Limb (tissue), 2 donors: ENCODE data around the gene CAPNS2.

Source experiments
- DNase-seq, 2 donors: peaks; one replicate each; pipeline ENCODE4 v3.0.0-alpha.2; 2016; ENCODE audit errors: extremely low spot score in 2 of 2

Gene CAPNS2

DNA sequence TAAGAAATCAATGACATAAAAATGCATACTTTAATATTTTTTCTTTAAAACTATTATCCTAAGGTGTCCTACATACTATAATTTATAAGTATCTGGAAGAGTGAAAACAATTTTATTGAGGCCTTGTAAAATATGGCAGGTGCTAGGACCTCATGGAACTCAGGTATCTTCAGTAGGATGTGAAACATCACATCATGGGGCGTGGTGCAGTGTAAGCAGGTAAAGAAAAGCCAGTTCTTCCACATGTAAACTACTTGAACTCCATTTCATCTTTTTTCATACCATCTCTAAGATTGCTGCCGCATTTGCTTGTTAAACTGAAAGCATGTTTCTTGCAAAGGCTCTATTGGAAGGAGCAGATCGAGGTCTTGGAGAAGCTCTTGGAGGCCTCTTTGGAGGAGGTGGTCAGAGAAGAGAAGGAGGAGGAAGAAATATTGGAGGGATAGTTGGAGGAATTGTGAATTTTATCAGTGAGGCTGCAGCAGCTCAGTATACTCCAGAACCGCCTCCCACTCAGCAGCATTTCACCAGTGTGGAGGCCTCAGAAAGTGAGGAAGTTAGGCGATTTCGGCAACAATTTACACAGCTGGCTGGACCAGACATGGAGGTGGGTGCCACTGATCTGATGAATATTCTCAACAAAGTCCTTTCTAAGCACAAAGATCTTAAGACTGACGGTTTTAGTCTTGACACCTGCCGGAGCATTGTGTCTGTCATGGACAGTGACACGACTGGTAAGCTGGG is at the start of gene CAPNS2:
Gene CAPNS2 (plus strand): TSS at position 253 of the 744 bp plus-strand sequence. CDS start 73 bp downstream, at position 326.
- no peak for DNase-seq

GRCh38 chr16:55521792-55522191 is 44.7 kb upstream of the CAPNS2 start:
- DNase-seq: no peak

- no peak for DNase-seq
These were observed 40.0 kb upstream of the CAPNS2 start for GRCh38 chr16:55526441-55526840.

DNA sequence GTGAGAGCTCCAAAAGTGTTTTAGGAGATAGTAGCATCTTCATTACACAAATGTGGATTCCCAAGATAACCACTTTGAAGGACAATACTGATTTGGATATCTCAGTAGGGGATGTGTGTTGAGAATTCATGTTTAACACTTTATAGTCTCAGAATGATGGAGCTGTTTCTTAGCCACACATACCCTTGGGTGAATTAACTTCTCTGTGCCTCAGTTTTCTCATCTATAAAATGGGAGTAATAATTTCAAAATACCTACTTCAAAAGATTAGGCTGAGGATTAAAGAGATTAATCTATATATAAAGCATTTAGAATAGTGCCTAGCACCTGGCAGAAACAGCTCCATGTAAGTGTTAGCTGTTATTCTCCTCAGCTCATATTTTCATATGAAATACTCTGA is 38.6 kb upstream of the CAPNS2 start:
- DNase-seq: no peak

- DNase-seq: peak in 1 of 2 donors; percentile 35
These were observed 37.5 kb upstream of the CAPNS2 start for GRCh38 chr16:55529018-55529417.

DNA sequence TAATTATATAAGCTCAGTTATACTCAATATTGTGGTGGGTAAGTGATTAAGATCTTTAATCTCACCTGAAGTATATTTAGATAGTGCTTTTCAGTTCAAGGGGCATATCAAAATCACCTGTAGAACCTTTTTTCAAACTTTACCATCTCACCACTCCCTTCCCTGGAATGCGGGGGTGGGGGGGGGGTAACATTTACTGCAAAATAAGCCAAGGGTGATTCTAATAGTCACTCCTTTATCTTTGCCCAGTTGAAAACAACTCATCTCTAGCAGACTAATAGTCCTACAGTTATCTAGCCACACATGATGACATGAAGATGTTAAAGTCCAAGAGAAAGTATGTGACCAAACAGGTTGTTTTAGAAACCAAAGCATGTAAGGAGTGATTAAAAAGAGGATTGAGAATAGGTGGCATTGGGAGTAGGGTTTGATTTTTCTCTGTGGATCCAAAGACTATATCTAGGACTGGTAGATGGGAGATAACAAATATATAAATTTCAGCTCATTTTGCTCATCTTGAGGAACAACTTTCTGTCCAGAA is 36.1 kb upstream of the CAPNS2 start:
- no peak for DNase-seq

DNA sequence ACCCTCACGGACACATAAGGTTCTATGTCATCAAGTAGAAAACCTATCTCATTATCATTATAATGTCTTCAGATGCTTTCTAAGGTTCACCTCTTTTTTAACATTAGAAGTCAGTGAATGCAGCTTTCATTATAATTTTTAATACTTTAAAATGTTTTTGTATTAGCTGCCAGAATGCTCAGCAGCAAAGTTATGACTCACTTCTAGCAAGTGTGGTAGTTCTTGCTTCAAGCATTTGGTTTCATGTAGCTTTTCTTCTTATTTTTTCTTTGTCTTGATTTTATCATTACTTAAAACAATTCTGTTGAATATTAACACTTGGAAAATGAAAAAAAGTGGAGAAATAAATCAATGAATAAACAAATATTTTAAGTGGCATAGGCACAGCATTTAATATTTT is 34.3 kb upstream of the CAPNS2 start:
- DNase-seq: no peak

DNA sequence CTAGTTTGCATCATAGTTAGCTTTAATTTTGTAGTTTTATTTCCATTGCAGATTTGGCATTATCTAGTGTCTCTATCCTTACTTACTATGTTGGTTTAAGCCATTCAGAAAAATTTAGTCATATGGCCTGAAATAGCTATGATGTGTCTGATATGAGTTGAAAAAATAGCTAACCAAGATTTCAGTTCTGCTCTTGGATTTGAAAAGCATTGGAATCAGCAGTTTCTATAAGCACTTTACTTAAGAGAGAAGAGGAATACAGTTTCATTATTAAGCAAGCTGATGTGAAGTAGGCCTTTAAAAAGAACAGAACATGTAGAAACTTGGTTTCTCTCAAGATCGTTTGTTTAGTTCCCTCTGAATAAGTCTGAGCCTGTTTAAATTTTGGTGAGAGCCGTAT is 31.7 kb upstream of the CAPNS2 start:
- DNase-seq: no peak

DNA sequence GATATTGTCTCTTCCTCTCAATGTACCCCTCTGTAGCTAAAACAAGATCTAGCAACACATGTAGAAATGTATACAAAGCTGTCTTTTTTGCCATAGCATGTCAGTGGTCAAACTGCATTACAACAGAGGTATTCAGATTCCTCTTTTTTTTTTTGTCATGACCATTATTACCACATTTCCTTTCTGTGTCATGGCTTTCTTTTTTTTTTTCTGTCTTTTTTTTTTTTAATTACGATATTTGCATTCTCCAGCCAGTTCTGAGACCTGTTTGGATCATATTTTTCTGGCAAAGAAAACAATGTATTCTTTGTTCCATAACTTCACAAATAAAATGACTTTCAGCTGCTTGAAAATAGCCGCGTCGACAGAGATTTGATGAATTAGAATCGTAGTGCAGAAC is 27.4 kb upstream of the CAPNS2 start:
- DNase-seq: no peak

- DNase-seq: no peak
These were observed 27.0 kb upstream of the CAPNS2 start for GRCh38 chr16:55539488-55539887.

DNA sequence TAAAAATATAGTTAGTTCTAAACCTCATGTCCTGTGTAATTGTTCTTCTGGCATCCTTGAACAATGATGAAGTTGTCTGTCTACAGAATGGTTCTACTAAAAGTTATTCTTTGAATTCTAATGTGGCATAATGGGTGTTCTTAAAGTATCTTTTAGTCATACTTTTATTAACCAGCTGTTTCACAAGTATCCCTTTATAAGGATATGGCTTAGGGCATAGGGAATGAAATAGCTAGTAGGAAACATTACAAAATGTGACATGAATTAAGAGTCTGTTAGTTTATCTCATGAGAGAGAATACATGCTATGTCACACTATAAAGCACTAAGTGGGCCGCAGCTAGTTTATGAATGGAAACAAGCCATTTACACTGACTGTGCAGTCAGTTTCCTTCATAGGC is 26.3 kb upstream of the CAPNS2 start:
- no peak for DNase-seq

- no peak for DNase-seq
These were observed 23.9 kb upstream of the CAPNS2 start for GRCh38 chr16:55542459-55543082.

DNA sequence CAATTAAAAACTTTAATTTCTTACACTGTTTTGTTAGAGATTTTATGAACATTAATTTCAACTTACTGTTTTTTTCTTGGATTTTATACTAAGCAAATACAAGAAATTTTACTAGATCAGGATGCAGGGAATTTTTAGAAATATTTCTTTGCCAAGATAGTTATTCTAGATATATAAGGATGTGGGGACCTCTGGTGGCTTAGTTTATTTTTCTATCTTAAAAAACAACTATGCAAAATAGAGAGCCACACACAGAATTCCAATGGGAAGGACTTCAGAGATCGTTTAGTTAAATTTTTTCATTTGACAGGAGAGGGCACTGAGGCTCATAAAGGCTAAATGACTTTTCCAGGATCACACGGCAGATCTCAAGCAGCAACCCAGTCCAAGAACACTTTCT is 23.0 kb upstream of the CAPNS2 start:
- DNase-seq: peak in 1 of 2 donors; percentile 63

DNA sequence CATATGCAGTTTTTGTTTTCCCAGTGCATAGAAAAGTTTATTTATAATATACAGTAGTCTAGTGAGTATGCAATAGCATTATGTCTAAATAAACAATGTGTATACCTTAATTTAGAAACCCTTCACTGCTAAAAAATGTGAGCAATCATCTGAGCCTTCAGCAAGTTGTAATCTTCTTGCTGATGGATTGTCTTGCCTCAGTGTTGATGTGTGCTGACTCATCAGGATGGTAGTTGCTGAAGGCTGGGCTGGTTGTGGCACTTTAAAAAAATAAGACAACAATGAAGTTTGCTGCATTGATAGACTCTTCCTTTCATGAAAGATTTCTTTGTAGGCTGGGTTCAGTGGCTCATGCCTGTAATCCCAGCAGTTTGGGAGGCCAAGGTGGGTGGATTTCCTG is 13.9 kb upstream of the CAPNS2 start:
- no peak for DNase-seq

GRCh38 chr16:55555436-55555835 is 11.0 kb upstream of the CAPNS2 start:
- DNase-seq: no peak

DNA sequence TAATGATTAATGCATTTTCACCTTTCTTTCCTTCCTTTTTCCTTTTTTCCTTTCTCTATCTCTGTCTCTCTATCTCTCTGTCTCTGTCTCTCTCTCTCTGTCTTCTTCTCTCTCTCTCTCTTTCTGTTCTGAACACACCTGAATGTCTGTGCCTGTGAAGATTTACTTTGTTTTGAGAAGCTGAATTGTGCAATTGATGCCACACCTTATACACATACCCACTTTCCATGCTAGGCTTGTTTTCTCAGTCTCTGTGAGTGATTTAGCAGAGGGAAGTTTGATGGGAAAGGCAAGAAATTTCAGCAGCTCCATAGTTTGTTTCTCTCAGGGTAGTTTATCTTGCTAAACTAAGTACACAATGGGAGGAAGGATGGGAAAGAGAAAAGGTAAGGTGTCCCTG is 9.3 kb upstream of the CAPNS2 start:
- no peak for DNase-seq

DNA sequence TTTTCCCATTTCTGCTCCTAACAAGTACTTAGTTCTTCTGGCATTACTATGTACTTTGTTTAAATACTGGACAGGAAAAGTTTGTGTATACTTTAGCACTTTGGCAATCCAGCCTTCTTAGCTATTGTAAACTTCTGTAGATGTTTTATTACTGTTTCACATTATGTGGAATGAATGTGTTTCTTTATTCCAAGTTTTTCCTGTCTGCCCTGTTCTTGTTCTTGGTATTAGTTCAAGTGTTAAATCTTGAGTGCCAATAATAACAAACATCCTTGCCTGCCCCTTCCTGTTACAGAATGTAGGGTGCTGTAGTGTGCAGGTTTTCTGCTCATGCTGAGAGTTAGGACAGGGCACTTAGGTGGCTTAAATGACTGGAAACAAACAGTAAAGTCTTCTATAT is 7.3 kb upstream of the CAPNS2 start:
- no peak for DNase-seq

DNA sequence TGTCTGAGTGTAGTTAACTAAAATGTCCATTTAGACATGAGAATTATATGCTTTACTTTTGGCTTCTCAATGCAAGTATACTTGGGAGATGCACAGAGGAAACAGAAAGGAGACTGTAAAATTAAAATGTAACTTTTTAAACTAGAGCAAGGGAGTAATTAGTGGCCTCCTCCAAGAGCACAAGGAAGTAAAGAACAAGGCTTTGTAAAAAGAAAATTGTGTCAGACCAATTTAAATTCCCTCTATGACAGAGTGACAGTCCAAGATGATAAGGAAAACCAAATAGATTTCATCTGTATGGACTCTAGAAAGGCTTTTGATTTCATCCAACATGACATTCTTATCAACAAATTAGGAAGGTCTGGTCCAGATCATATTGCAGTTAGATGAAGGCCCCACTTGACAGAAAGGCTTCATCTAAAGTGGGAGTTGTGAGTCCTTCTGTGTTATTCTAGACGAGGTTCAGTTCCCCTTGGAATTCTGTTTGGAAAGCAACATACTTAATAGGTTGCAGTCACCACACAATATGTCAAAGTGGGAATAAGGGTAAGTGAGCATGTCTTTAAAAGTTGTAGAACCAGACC is 6.5 kb upstream of the CAPNS2 start:
- no peak for DNase-seq

DNA sequence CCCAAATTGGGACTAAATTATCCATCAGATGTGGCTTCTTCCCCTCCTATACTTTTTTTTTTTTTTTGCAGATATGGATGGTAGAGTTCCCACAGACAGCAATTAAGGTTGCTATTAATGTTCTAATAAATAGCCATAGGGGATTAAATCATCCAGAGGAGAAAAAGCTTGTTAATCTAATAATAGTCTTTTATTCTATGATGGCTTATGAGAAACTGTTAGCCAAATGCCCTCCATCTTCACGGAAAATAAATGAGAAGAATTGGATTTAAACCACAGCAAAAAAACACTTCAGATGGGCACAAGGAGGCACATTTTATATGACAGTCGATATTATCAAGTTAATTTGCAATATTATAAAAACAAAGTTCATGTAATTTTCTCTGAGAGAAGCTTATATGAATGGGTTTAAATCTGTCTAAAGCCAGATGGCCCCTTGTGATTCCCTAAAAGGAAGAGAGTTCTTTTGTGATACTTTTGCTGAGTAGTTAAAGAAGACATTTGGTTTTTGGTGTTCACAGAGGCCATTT is 5.1 kb upstream of the CAPNS2 start:
- no peak for DNase-seq

DNA sequence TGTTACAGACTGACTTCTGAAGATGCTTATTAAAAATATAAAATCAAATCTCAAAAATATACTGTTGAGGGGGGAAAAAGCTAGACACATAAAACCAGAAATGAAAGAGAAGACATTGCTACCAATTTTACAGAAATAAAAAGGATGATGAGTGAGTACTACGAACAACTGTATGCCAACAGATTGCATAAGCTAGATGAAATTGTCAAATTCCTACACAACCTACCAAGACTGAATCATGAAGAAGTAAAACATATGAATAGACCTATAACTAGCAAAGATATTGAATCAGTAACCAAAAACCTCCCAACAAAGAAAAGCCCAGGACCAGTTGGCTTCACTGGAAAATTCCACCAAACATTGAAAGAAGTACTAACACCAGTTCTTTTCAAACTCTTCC is 3.5 kb upstream of the CAPNS2 start:
- DNase-seq: no peak

DNA sequence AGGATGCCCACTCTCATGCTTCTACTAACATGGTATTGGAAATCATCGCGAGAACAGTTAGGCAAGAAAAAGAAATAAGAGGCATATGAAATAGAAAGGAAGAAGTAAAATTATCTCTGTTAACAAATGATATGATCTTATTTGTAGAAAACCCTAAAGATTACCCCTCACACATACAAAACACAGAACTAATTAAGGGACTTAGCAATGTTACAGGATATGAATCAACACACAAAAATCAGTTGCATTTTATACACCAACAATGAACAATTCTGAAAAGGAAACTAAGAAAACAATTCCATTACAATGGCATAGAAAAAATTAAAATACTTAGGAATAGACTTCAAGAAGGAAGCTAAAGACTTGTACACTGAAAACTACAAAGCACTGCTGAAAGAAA is 2.7 kb upstream of the CAPNS2 start:
- no peak for DNase-seq

DNA sequence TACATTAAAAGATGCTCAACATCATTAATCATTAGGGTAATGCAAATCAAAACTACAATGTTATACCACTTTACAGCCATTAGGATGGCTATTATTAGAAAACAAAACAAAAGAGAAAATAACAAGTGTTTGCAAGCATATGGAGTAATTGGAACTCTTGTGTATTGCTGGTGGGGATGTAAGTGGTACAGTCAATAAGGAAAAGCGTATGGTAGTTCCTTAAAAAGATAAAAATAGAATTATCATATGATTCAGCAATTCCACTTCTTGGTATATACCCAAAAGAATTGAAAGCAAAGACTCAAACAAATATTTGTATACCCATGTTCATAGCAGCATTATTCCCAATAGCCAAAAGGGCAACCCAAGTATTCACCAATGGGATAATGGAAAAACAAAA is 1.4 kb upstream of the CAPNS2 start:
- no peak for DNase-seq
